Measurements from ENCODE around the gene EXD2. TPM values are rescaled to one million over a fixed set of nuclear protein-coding genes. Genes with fewer than 3 reads are reported as not detected.

Gene EXD2
- total and polyA plus RNA-seq, 2 experiments from 2014 or later, result 10.3 to 23.3 TPM

DNA sequence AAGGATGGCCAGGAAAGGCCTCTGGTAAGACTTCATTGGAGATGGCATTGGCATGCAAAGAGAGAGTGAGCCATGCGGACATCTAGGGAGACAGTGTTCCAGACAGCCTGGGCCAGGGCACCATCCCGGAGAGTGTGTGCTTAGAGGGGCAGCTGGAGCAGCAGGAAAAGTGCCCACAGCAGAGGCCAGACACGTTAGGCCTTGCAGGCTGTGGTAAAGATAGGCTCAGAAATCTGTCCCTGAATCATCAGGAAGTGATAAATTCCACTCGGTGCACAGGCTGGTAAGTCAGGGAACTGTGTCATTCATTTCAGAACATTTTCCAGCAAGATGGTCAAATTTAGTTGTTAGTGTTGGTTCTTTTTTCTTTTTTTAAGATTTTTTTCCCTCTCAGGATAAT is 77.5 kb downstream of the EXD2 start:
- ATAC-seq (no peak), DNase-seq (ENCODE audit: low spot score) (no peak)
- Histone ChIP-seq H3K9me2 (ENCODE audit: insufficient read depth) (no peaks in the 10 kb centered on the region), H3K4me3 (no peak overlapping the region), H3K79me2 (replicated peaks; ENCODE audit: insufficient read depth) (no peaks in the 10 kb centered on the region), H3F3A (replicated peaks; ENCODE audit: low read depth) (no peaks in the 10 kb centered on the region), H3K4me2 (no peak overlapping the region), H3K27me3 (ENCODE audit: insufficient read depth) (no peaks in the 10 kb centered on the region), H3K27ac (ENCODE audit: low read depth) (no peak overlapping the region), H2AFZ (no peak overlapping the region), H3K4me1 (ENCODE audit: insufficient read depth) (no peaks in the 10 kb centered on the region), H4K20me1 (replicated peaks; ENCODE audit: insufficient read depth) (no peaks in the 10 kb centered on the region), H3K36me3 (ENCODE audit: insufficient read depth) (no peaks in the 10 kb centered on the region)
- Mint-ChIP-seq H3K27me3 (ENCODE audit: insufficient read depth, low read depth, poor library complexity) (peaks cover 1% of the 10 kb centered on the region), H3K4me1 (peaks cover 4% of the 10 kb centered on the region), H3K9me3 (no peaks in the 10 kb centered on the region), H3K36me3 (ENCODE audit: low read depth) (no peaks in the 10 kb centered on the region), H3K4me3 (no peak overlapping the region), H3K27ac (no peak overlapping the region)
- no peak for TF ChIP-seq EZH2 (IDR thresholded peaks at IDR 0.05; ENCODE audit: low read depth, unreplicated experiment)
- TF ChIP-seq JUNB (IDR thresholded peaks at IDR 0.05; ENCODE audit: unreplicated experiment), result no peak
- TF ChIP-seq CREB1 (CRISPR knock-in tag; IDR thresholded peaks at IDR 0.05; ENCODE audit: low read depth), result no peak
- TF ChIP-seq, protein P1, sequence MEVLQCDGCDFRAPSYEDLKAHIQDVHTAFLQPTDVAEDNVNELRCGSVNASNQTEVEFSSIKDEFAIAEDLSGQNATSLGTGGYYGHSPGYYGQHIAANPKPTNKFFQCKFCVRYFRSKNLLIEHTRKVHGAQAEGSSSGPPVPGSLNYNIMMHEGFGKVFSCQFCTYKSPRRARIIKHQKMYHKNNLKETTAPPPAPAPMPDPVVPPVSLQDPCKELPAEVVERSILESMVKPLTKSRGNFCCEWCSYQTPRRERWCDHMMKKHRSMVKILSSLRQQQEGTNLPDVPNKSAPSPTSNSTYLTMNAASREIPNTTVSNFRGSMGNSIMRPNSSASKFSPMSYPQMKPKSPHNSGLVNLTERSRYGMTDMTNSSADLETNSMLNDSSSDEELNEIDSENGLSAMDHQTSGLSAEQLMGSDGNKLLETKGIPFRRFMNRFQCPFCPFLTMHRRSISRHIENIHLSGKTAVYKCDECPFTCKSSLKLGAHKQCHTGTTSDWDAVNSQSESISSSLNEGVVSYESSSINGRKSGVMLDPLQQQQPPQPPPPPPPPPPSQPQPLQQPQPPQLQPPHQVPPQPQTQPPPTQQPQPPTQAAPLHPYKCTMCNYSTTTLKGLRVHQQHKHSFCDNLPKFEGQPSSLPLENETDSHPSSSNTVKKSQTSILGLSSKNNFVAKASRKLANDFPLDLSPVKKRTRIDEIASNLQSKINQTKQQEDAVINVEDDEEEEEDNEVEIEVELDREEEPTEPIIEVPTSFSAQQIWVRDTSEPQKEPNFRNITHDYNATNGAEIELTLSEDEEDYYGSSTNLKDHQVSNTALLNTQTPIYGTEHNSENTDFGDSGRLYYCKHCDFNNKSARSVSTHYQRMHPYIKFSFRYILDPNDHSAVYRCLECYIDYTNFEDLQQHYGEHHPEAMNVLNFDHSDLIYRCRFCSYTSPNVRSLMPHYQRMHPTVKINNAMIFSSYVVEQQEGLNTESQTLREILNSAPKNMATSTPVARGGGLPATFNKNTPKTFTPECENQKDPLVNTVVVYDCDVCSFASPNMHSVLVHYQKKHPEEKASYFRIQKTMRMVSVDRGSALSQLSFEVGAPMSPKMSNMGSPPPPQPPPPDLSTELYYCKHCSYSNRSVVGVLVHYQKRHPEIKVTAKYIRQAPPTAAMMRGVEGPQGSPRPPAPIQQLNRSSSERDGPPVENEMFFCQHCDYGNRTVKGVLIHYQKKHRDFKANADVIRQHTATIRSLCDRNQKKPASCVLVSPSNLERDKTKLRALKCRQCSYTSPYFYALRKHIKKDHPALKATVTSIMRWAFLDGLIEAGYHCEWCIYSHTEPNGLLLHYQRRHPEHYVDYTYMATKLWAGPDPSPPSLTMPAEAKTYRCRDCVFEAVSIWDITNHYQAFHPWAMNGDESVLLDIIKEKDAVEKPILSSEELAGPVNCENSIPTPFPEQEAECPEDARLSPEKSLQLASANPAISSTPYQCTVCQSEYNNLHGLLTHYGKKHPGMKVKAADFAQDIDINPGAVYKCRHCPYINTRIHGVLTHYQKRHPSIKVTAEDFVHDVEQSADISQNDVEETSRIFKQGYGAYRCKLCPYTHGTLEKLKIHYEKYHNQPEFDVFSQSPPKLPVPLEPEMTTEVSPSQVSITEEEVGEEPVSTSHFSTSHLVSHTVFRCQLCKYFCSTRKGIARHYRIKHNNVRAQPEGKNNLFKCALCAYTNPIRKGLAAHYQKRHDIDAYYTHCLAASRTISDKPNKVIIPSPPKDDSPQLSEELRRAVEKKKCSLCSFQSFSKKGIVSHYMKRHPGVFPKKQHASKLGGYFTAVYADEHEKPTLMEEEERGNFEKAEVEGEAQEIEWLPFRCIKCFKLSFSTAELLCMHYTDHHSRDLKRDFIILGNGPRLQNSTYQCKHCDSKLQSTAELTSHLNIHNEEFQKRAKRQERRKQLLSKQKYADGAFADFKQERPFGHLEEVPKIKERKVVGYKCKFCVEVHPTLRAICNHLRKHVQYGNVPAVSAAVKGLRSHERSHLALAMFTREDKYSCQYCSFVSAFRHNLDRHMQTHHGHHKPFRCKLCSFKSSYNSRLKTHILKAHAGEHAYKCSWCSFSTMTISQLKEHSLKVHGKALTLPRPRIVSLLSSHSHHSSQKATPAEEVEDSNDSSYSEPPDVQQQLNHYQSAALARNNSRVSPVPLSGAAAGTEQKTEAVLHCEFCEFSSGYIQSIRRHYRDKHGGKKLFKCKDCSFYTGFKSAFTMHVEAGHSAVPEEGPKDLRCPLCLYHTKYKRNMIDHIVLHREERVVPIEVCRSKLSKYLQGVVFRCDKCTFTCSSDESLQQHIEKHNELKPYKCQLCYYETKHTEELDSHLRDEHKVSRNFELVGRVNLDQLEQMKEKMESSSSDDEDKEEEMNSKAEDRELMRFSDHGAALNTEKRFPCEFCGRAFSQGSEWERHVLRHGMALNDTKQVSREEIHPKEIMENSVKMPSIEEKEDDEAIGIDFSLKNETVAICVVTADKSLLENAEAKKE (CRISPR knock-in tag; IDR thresholded peaks at IDR 0.05), result no peak
- TF ChIP-seq NANOG (IDR thresholded peaks at IDR 0.05; ENCODE audit: borderline replicate concordance), result no peak
- no peak for TF ChIP-seq STAT1 (IDR thresholded peaks at IDR 0.05; ENCODE audit: unreplicated experiment)
- TF ChIP-seq, protein P2, sequence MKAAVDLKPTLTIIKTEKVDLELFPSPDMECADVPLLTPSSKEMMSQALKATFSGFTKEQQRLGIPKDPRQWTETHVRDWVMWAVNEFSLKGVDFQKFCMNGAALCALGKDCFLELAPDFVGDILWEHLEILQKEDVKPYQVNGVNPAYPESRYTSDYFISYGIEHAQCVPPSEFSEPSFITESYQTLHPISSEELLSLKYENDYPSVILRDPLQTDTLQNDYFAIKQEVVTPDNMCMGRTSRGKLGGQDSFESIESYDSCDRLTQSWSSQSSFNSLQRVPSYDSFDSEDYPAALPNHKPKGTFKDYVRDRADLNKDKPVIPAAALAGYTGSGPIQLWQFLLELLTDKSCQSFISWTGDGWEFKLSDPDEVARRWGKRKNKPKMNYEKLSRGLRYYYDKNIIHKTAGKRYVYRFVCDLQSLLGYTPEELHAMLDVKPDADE (IDR thresholded peaks at IDR 0.05), result no peak
- no peak for TF ChIP-seq ZNF331 (CRISPR knock-in tag; IDR thresholded peaks at IDR 0.05; ENCODE audit: low read depth)
- TF ChIP-seq, protein P3, sequence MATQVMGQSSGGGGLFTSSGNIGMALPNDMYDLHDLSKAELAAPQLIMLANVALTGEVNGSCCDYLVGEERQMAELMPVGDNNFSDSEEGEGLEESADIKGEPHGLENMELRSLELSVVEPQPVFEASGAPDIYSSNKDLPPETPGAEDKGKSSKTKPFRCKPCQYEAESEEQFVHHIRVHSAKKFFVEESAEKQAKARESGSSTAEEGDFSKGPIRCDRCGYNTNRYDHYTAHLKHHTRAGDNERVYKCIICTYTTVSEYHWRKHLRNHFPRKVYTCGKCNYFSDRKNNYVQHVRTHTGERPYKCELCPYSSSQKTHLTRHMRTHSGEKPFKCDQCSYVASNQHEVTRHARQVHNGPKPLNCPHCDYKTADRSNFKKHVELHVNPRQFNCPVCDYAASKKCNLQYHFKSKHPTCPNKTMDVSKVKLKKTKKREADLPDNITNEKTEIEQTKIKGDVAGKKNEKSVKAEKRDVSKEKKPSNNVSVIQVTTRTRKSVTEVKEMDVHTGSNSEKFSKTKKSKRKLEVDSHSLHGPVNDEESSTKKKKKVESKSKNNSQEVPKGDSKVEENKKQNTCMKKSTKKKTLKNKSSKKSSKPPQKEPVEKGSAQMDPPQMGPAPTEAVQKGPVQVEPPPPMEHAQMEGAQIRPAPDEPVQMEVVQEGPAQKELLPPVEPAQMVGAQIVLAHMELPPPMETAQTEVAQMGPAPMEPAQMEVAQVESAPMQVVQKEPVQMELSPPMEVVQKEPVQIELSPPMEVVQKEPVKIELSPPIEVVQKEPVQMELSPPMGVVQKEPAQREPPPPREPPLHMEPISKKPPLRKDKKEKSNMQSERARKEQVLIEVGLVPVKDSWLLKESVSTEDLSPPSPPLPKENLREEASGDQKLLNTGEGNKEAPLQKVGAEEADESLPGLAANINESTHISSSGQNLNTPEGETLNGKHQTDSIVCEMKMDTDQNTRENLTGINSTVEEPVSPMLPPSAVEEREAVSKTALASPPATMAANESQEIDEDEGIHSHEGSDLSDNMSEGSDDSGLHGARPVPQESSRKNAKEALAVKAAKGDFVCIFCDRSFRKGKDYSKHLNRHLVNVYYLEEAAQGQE (IDR thresholded peaks at IDR 0.05; ENCODE audit: unreplicated experiment), result no peak
- no peak for TF ChIP-seq POLR2AphosphoS5 (IDR thresholded peaks at IDR 0.05; ENCODE audit: low read depth)
- no peak for TF ChIP-seq EZH2phosphoT487 (IDR thresholded peaks at IDR 0.05; ENCODE audit: unreplicated experiment)
- TF ChIP-seq, protein P4, sequence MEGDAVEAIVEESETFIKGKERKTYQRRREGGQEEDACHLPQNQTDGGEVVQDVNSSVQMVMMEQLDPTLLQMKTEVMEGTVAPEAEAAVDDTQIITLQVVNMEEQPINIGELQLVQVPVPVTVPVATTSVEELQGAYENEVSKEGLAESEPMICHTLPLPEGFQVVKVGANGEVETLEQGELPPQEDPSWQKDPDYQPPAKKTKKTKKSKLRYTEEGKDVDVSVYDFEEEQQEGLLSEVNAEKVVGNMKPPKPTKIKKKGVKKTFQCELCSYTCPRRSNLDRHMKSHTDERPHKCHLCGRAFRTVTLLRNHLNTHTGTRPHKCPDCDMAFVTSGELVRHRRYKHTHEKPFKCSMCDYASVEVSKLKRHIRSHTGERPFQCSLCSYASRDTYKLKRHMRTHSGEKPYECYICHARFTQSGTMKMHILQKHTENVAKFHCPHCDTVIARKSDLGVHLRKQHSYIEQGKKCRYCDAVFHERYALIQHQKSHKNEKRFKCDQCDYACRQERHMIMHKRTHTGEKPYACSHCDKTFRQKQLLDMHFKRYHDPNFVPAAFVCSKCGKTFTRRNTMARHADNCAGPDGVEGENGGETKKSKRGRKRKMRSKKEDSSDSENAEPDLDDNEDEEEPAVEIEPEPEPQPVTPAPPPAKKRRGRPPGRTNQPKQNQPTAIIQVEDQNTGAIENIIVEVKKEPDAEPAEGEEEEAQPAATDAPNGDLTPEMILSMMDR (conservative IDR thresholded peaks at IDR 0.05; ENCODE audit: low read depth in 2 of 2), result no peak
- TF ChIP-seq ZNF114 (CRISPR knock-in tag; IDR thresholded peaks at IDR 0.05), result no peak

All from GM23338 (cell line).